ENCODE measurements around the gene OVAAL. TPM values are rescaled to one million over a fixed set of nuclear protein-coding genes. Genes with fewer than 3 reads are reported as not detected.
A peak's percentile ranks its signal among the peaks of the same experiment; 100 is the strongest.

OVAAL gene
- total RNA-seq, 2 donors from 2014 or later: not detected

DNA sequence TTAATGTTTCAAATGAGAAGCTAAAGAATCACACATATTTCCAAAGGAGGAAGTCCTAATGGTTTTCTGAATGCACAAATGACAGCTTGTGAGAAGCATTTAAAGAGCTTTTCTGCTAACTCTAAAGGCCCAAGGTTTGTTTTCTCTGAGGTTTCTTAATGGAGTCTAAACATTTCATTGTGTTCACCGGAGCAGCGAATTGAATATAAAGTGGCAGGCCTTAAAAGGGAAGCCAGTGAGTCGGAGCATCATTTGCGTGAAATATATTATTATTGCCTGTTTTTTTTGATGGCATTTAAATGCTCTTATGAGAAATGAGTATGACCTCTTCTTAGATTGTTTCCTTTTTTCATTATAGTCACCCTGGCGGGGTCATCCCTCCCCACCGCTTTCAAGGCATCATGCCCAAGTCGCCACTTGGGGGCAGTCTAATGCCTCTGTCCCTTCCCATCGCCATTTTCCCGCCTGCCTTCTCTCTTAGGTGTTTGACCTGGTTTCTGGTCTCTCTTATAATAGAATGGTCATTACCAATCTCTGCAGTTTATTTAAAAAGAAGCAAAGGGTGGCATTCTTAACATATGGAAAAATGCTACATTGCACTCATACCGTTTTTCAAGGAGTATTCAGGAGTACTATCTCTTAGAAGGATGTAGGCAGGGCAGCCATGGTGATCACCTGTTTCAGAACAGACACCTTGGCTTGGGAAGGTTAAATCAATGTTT lies 25.3 kb upstream of the OVAAL start:
- ATAC-seq (ENCODE audit: insufficient number of reproducible peaks, low FRiP score, low read depth): peak; percentile 14

GRCh38 chr1:180534214-180534613 lies 24.6 kb upstream of the OVAAL start:
- Histone ChIP-seq H3K9me3 (no peaks in the 10 kb centered on the region), H3K27me3 (replicated peaks; ENCODE audit: insufficient read depth) (no peaks in the 10 kb centered on the region), H3K27ac (no peak overlapping the region), H3K36me3 (no peaks in the 10 kb centered on the region), H3K4me1 (ENCODE audit: control insufficient read depth in 1 of 2, low read depth in 2 of 2) (peaks cover 18 to 20% of the 10 kb centered on the region in 2 donors), H3K4me3 (no peak overlapping the region)
- DNase-seq (ENCODE audit: low spot score) (no peak), ATAC-seq (ENCODE audit: insufficient number of reproducible peaks, low FRiP score, low read depth) (no peak)
- no peak for TF ChIP-seq CTCF (IDR thresholded peaks at IDR 0.05)

More for the DNA sequence above, 25.3 kb upstream of the OVAAL start:
- DNase-seq (ENCODE audit: low spot score): peak; percentile 36
- peak; percentile 79 for TF ChIP-seq CTCF (IDR thresholded peaks at IDR 0.05)
- no peak overlapping the region for H3K4me3 ChIP-seq
- H3K36me3 ChIP-seq: no peaks in the 10 kb centered on the region
- no peak overlapping the region for H3K27ac ChIP-seq
- H3K27me3 ChIP-seq (replicated peaks; ENCODE audit: insufficient read depth): no peaks in the 10 kb centered on the region
- no peaks in the 10 kb centered on the region for H3K9me3 ChIP-seq
- peaks cover 20 to 25% of the 10 kb centered on the region in 2 donors for H3K4me1 ChIP-seq (ENCODE audit: control insufficient read depth in 1 of 2, low read depth in 2 of 2)

DNA sequence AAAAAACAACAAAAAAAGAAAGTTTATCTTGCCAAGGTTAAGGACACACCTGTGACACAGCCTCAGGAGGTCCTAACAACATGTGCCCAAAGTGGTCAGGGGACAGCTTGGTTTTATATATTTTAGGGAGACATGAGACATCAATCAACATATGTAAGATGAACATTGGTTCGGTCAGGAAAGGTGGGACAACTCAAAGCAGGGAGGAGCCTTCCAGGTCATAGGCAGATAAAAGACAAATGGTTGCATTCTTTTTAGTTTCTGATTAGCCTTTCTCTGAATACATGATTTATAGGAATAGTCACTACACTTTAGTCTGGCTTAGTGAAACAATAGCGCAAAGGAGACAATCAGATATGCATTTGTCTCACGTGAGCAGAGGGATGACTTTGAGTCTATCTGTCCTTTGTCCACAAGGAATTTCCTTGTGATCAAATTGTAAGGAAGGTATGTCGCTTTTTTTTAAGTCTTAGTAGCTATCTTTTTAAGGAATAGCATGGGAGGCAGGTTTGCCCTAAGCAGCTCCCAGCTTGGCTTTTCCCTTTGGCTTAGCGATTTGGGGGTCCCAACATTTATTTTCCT lies 23.3 kb upstream of the OVAAL start:
- TF ChIP-seq CTCF (IDR thresholded peaks at IDR 0.05): no peak
- ATAC-seq (ENCODE audit: insufficient number of reproducible peaks, low FRiP score, low read depth): no peak
- no peak for DNase-seq (ENCODE audit: low spot score)
- peaks cover 7 to 17% of the 10 kb centered on the region in 2 donors for H3K4me1 ChIP-seq (ENCODE audit: control insufficient read depth in 1 of 2, low read depth in 2 of 2)
- H3K9me3 ChIP-seq: no peaks in the 10 kb centered on the region
- no peak overlapping the region for H3K4me3 ChIP-seq
- no peaks in the 10 kb centered on the region for H3K27me3 ChIP-seq (replicated peaks; ENCODE audit: insufficient read depth)
- H3K27ac ChIP-seq: no peak overlapping the region
- H3K36me3 ChIP-seq: no peaks in the 10 kb centered on the region

GRCh38 chr1:180536821-180537372 lies 21.9 kb upstream of the OVAAL start:
- H3K36me3 ChIP-seq: no peaks in the 10 kb centered on the region
- peaks cover 14 to 24% of the 10 kb centered on the region in 2 donors for H3K4me1 ChIP-seq (ENCODE audit: control insufficient read depth in 1 of 2, low read depth in 2 of 2)
- no peak for DNase-seq (ENCODE audit: low spot score)
- no peak for ATAC-seq (ENCODE audit: insufficient number of reproducible peaks, low FRiP score, low read depth)
- H3K27me3 ChIP-seq (replicated peaks; ENCODE audit: insufficient read depth): no peaks in the 10 kb centered on the region
- H3K4me3 ChIP-seq: no peak overlapping the region
- no peak overlapping the region for H3K27ac ChIP-seq
- H3K9me3 ChIP-seq: no peaks in the 10 kb centered on the region
- TF ChIP-seq CTCF (IDR thresholded peaks at IDR 0.05): no peak

DNA sequence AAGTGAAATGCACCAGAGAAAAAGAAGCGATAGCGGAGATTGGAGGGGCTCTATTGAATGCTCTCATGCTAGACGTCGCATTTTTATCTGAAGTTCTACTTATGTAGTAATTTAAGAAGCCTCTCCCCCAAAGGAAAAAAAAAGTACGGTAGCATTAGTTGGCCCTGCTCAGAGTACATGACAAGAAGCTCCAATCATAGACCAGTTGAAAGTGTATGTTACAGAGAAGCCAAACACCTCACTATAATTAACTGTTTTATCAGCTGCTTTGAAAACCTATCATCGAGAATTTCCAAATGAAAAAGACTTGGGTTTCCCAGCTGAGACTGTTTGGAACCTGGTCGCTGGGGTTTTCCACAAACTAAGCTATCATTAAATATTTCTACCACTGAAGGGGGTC lies 19.6 kb upstream of the OVAAL start:
- Histone ChIP-seq H3K36me3 (no peaks in the 10 kb centered on the region), H3K4me1 (ENCODE audit: control insufficient read depth in 1 of 2, low read depth in 2 of 2) (peaks cover 25 to 46% of the 10 kb centered on the region in 2 donors), H3K4me3 (no peak overlapping the region), H3K27ac (no peak overlapping the region), H3K27me3 (replicated peaks; ENCODE audit: insufficient read depth) (no peaks in the 10 kb centered on the region), H3K9me3 (no peaks in the 10 kb centered on the region)
- no peak for DNase-seq (ENCODE audit: low spot score)
- no peak for ATAC-seq (ENCODE audit: insufficient number of reproducible peaks, low FRiP score, low read depth)
- no peak for TF ChIP-seq CTCF (IDR thresholded peaks at IDR 0.05)

Measured in thoracic aorta (tissue), 2 donors.